Globus pallidus (tissue), 1 donor: Measurements from ENCODE around the gene JAM3.

Experiments
- DNase-seq: peaks from one replicate; pipeline ENCODE4 v3.0.0-alpha.2; 2015; ENCODE audit warnings: low spot score

Gene JAM3

GRCh38 chr11:134068829-134069425, at the start of gene JAM3:
TSS of gene JAM3 (plus strand) at chr11:134069072. CDS start at chr11:134069084, 12 bp downstream.
- DNase-seq: peak; percentile 94

- DNase-seq: no peak
These were observed 49.4 kb upstream of the JAM3 start for GRCh38 chr11:134019500-134019899.

GRCh38 chr11:134020598-134020997, 48.3 kb upstream of the JAM3 start:
- no peak for DNase-seq

- no peak for DNase-seq
These were observed 47.5 kb upstream of the JAM3 start for GRCh38 chr11:134021326-134021725.

GRCh38 chr11:134022748-134023147, 46.1 kb upstream of the JAM3 start:
- no peak for DNase-seq

GRCh38 chr11:134024420-134025081, 44.3 kb upstream of the JAM3 start:
- no peak for DNase-seq

GRCh38 chr11:134025082-134025429, 43.8 kb upstream of the JAM3 start:
- peak; percentile 70 for DNase-seq

- no peak for DNase-seq
These were observed 42.1 kb upstream of the JAM3 start for GRCh38 chr11:134026655-134027343.

GRCh38 chr11:134027671-134028070, 41.2 kb upstream of the JAM3 start:
- no peak for DNase-seq

GRCh38 chr11:134028368-134028920, 40.4 kb upstream of the JAM3 start:
- DNase-seq: no peak

- no peak for DNase-seq
These were observed 38.0 kb upstream of the JAM3 start for GRCh38 chr11:134030853-134031252.

- DNase-seq: no peak
These were observed 36.8 kb upstream of the JAM3 start for GRCh38 chr11:134032043-134032442.

GRCh38 chr11:134032501-134033091, 36.3 kb upstream of the JAM3 start:
- peak; percentile 58 for DNase-seq

- DNase-seq: no peak
These were observed 35.6 kb upstream of the JAM3 start for GRCh38 chr11:134033276-134033675.

GRCh38 chr11:134033696-134034491, 35.0 kb upstream of the JAM3 start:
- peak; percentile 73 for DNase-seq

GRCh38 chr11:134034496-134035381, 34.1 kb upstream of the JAM3 start:
- DNase-seq: no peak

- no peak for DNase-seq
These were observed 32.3 kb upstream of the JAM3 start for GRCh38 chr11:134036492-134037045.

GRCh38 chr11:134037046-134037908, 31.6 kb upstream of the JAM3 start:
- peak; percentile 25 for DNase-seq

GRCh38 chr11:134038897-134039470, 29.9 kb upstream of the JAM3 start:
- DNase-seq: no peak
